Measurements from ENCODE around the gene MTLN.
"Not testable (repeated sequence)": the region's sequence is repeated elsewhere in the genome, so short reads cannot be mapped to it uniquely, and the experiment has no call there.

MTLN gene

GRCh38 chr2:110215091-110215490, 2.7 kb upstream of the MTLN start:
- Histone ChIP-seq H3K27me3 (replicated peaks) (peaks cover 2% of the 10 kb centered on the region), H3K27ac (no peak overlapping the region)

GRCh38 chr2:110213522-110213921, 1.2 kb upstream of the MTLN start:
- H3K27ac ChIP-seq; in situ Hi-C loops (cut with HindIII; ENCODE audit: low pct_ligation_motif_present, low sequenced_read_pairs); DNase-seq; H3K27me3 ChIP-seq (replicated peaks); H3K36me3 ChIP-seq (replicated peaks); H3K4me3 ChIP-seq (ENCODE audit: low read depth, low read length): not testable (repeated sequence)

More at GRCh38 chr2:110215091-110215490, 2.7 kb upstream of the MTLN start:
- Histone ChIP-seq H3K4me3 (ENCODE audit: low read depth, low read length) (no peak overlapping the region), H3K36me3 (replicated peaks) (no peaks in the 10 kb centered on the region)
- in situ Hi-C loops (cut with HindIII; ENCODE audit: low pct_ligation_motif_present, low sequenced_read_pairs) = no loop called here
- TF ChIP-seq, protein P1, sequence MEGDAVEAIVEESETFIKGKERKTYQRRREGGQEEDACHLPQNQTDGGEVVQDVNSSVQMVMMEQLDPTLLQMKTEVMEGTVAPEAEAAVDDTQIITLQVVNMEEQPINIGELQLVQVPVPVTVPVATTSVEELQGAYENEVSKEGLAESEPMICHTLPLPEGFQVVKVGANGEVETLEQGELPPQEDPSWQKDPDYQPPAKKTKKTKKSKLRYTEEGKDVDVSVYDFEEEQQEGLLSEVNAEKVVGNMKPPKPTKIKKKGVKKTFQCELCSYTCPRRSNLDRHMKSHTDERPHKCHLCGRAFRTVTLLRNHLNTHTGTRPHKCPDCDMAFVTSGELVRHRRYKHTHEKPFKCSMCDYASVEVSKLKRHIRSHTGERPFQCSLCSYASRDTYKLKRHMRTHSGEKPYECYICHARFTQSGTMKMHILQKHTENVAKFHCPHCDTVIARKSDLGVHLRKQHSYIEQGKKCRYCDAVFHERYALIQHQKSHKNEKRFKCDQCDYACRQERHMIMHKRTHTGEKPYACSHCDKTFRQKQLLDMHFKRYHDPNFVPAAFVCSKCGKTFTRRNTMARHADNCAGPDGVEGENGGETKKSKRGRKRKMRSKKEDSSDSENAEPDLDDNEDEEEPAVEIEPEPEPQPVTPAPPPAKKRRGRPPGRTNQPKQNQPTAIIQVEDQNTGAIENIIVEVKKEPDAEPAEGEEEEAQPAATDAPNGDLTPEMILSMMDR (IDR thresholded peaks at IDR 0.05; ENCODE audit: low read depth, low read length, missing control alignments) = no peak
- DNase-seq = no peak

DNA sequence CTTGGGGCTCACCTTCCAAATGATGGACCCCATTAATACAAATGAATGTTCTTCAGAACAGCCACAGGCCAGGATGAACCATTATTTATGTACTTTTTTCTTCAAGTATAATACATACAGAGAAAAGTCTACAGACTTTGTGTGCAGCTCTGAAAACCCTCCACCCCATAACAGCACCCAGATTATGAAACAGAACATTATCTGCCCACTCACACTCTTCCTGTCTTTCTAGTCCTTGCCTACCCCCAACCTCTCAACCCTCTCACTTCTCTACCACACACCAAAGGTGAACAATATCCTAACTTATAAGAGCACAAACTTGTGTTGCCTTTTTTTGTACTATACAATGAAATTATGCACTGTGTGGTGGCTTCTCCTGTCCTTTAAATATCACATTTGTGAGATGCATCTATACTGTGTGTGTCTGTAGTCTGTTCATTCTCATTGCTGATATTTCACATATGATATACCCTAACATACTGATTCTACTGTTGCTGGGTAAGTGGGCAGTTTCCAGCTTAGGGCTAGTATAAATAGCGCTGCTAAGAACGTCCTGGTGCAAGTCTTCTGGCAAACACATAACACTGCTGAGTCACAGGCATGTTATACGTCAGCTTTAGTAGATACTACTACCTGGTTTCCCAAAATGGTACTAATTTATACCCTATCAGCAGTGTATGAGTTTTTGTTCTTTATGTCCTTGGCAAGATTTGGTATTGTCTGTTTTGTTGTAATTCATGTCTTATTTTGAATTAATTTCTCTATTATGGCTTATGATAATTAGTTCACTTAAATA, 6.5 kb downstream of the MTLN start:
- no peaks in the 10 kb centered on the region for H3K36me3 ChIP-seq (replicated peaks)
- TF ChIP-seq, protein P1 (IDR thresholded peaks at IDR 0.05; ENCODE audit: low read depth, low read length, missing control alignments) = no peak
- no peak overlapping the region for H3K27ac ChIP-seq
- in situ Hi-C loops (cut with HindIII; ENCODE audit: low pct_ligation_motif_present, low sequenced_read_pairs) = no loop called here
- no peaks in the 10 kb centered on the region for H3K27me3 ChIP-seq (replicated peaks)
- H3K4me3 ChIP-seq (ENCODE audit: low read depth, low read length) = no peak overlapping the region
- DNase-seq = peak; percentile 21

DNA sequence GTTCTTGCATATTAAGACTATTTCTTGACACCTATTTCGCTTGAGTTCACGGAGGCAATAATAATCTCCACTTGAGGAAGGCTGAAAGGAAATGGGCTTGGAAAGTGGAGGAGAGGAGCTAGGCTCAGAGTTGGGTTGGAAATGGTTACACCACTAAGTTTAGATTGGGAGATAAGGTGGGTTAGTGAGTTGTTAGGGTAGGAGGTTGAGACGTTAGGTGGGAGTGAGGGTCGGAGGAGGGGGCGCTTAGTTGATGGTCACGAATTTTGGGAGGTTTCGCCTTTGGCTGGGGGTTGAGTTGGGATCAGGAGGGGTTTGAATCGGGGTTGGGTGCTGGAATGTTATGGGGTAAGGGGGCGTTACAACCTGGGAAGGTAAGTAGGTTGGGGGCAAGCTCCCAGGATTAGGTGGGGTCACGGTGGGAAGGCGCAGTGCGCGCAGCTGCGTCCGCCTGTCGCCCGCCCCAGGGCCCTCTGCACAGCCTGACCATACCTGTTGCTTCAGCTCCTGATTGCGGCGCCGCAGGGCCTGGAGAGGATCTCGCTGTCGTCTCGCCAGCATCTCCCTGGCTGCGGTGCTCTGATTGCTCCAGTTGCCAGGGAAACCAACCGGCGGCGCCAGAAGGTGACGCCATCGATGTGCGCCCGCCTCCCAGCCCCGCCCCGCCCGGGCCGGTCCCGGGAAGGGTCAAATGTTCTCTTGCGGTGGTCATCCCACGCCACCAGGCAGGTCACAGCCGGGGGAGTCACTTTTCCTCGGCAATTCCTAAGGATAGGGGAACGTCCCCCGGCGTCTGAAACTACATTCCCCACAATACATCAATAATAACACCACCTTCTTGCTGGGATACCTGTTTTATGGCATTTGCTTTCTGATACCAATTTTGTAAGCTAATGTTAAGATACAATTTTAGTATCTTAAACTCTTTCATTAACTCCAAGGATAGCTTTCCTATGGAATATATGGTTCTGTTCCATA, 7.7 kb downstream of the MTLN start, which contains the start of gene NPHP1:
Gene NPHP1 (minus strand): TSS at position 606 of the 978 bp plus-strand sequence. CDS start 45 bp downstream, at position 561.
- no peaks in the 10 kb centered on the region for H3K27me3 ChIP-seq (replicated peaks)
- H3K4me3 ChIP-seq (ENCODE audit: low read depth, low read length) = peak within 1 kb of the TSS; percentile 80
- DNase-seq = peak; percentile 86
- H3K27ac ChIP-seq = peak within 1 kb of the TSS; percentile 50
- TF ChIP-seq, protein P1 (IDR thresholded peaks at IDR 0.05; ENCODE audit: low read depth, low read length, missing control alignments) = no peak
- in situ Hi-C loops (cut with HindIII; ENCODE audit: low pct_ligation_motif_present, low sequenced_read_pairs) = no loop called here
- no peaks in the 10 kb centered on the region for H3K36me3 ChIP-seq (replicated peaks)

DNA sequence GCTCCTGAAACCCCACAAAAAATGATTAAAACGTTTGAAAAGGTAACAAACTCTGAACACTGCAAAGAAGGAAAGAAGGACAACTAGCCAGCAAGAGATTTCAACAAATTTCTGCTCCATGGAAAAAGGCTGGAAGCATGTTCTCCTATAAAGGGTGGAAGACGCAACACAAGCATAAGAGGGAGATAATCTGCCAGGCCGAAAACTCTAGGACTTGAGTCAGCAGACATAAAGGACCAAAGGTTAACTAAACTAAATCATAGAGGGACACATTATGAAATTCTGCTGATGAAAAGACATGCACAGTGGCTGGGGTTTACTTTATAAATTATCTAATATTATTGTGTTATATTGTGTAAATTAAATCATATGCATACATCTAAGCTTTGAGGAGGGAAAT, 14.3 kb downstream of the MTLN start:
- H3K4me3 ChIP-seq (ENCODE audit: low read depth, low read length) = no peak overlapping the region
- DNase-seq = no peak
- no peaks in the 10 kb centered on the region for H3K27me3 ChIP-seq (replicated peaks)
- no peak overlapping the region for H3K27ac ChIP-seq
- in situ Hi-C loops (cut with HindIII; ENCODE audit: low pct_ligation_motif_present, low sequenced_read_pairs) = no loop called here
- H3K36me3 ChIP-seq (replicated peaks) = no peaks in the 10 kb centered on the region
- TF ChIP-seq, protein P1 (IDR thresholded peaks at IDR 0.05; ENCODE audit: low read depth, low read length, missing control alignments) = no peak

GRCh38 chr2:110197452-110197851, 14.9 kb downstream of the MTLN start:
- no peaks in the 10 kb centered on the region for H3K36me3 ChIP-seq (replicated peaks)
- no peak for DNase-seq
- in situ Hi-C loops (cut with HindIII; ENCODE audit: low pct_ligation_motif_present, low sequenced_read_pairs) = no loop called here
- H3K27ac ChIP-seq = no peak overlapping the region
- no peak overlapping the region for H3K4me3 ChIP-seq (ENCODE audit: low read depth, low read length)
- no peaks in the 10 kb centered on the region for H3K27me3 ChIP-seq (replicated peaks)
- TF ChIP-seq, protein P1 (IDR thresholded peaks at IDR 0.05; ENCODE audit: low read depth, low read length, missing control alignments) = no peak

DNA sequence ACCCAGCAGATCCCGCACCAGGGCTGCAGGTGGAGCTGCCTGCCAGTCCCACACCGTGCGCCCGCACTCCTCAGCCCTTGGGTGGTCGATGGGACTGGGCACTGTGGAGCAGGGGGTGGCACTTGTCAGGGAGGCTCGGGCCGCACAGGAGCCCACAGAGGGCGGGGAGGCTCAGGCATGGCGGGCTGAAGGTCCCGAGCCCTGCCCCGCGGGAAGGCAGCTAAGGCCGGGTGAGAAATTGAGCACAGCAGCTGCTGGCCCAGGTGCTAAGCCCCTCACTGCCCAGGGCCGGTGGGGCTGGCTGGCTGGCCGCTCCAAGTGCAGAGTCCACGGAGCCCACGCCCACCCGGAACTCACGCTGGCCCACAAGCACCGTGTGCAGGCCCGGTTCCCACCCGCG, 22.2 kb downstream of the MTLN start:
- H3K36me3 ChIP-seq (replicated peaks); H3K4me3 ChIP-seq (ENCODE audit: low read depth, low read length); DNase-seq; in situ Hi-C loops (cut with HindIII; ENCODE audit: low pct_ligation_motif_present, low sequenced_read_pairs); H3K27me3 ChIP-seq (replicated peaks); H3K27ac ChIP-seq: not testable (repeated sequence)
